Measurements from ENCODE around the gene CTIF. TPM values are rescaled to one million over a fixed set of nuclear protein-coding genes. Genes with fewer than 3 reads are reported as not detected.
A peak's percentile ranks its signal among the peaks of the same experiment; 100 is the strongest.

Gene CTIF
- polyA plus RNA-seq, 1 donor, result 15.0 TPM

DNA sequence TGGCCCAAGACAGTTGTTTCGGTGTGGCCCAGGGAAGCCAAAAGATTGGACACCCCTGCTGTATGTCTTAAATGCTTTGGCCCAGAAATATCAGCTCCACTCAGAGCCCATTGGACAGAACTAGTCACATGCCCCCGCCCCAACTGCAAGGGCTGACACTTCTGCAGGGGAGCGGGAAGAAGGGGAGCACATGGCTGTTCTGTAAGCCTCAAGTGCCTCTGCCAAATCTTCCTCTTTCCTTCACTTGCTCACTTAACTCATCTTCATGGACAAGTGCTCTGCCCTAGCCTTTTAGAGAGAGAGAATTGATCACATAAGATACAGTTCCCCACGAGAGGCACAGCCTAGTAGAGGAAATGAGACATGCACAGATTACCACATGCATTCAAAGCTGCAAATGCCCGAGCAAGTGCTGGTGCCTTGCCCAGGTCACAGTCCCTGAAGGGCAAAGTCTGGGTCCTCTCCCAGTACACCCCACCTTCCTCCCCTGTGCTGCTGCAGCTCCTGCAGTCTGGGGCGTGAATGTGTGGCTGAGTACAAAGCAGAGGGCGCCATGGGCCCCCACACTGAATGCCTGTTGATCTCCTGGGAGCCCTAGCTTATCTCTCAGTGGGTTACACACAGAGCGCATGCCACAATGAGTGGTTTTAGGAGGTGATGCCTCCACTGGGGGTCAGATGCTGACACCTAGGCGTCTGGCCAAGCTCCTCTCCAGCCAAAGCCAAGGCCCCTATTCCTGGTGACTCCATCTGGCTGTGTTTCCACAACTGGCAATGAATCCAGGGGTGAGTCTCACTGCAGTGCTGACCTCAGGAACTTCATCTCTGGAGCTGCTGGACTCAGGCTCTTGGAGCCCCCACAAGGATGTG, 135.3 kb downstream of the CTIF start:
- H3K4me3 ChIP-seq (ENCODE audit: low read length), result no peak overlapping the region
- WGBS (ENCODE audit: insufficient coverage, low lambda C conversion rate), result no CpG with 5 or more reads among the region's 9 CpGs
- H3K36me3 ChIP-seq (ENCODE audit: control insufficient read depth, insufficient read depth, low read length), result peaks cover 13% of the 10 kb centered on the region
- peak overlapping the region; percentile 79 for H3K27ac ChIP-seq (ENCODE audit: low read length)
- H3K4me1 ChIP-seq (ENCODE audit: control insufficient read depth, insufficient read depth, low read length), result peaks cover 31% of the 10 kb centered on the region
- DNase-seq, result peak; percentile 91 to 94
- peaks cover 6% of the 10 kb centered on the region for H3K9me3 ChIP-seq (ENCODE audit: control insufficient read depth, low read depth, low read length)
- no peaks in the 10 kb centered on the region for H3K27me3 ChIP-seq (ENCODE audit: control insufficient read depth, insufficient read depth, low read length)

DNA sequence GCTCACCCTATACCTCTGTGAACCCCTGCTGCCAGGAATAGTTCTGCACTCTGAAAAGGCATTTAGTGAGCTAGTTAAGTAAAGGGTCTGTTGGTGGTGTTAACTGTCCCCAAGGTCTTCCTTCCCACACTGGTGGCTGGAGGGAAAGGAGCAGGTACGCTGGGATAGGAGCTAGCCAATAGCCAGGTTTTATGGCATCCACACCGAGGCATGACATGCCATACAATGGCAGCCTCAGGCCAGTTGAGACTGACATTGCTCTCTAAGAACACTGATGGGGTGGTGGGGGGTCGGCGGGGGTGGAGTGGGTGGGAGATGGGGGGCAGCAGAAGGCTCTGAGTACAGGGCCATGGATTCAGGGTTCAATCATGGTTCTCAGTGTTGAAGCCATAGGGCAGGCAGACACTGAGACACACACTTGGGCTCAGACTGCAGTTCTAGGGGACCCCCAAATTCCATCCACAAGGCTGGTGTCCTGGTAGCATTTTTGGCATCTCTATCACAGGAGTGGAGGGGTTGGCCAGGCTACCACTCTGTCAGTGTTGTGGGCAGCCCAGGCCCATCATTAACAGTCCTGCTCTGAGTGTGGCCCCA, 136.0 kb downstream of the CTIF start:
- no peak overlapping the region for H3K4me3 ChIP-seq (ENCODE audit: low read length)
- no peaks in the 10 kb centered on the region for H3K27me3 ChIP-seq (ENCODE audit: control insufficient read depth, insufficient read depth, low read length)
- DNase-seq, result no peak
- peak overlapping the region; percentile 79 for H3K27ac ChIP-seq (ENCODE audit: low read length)
- WGBS (ENCODE audit: insufficient coverage, low lambda C conversion rate), result no CpG with 5 or more reads among the region's 4 CpGs
- H3K4me1 ChIP-seq (ENCODE audit: control insufficient read depth, insufficient read depth, low read length), result peaks cover 31% of the 10 kb centered on the region
- H3K9me3 ChIP-seq (ENCODE audit: control insufficient read depth, low read depth, low read length), result peaks cover 6% of the 10 kb centered on the region
- peaks cover 13% of the 10 kb centered on the region for H3K36me3 ChIP-seq (ENCODE audit: control insufficient read depth, insufficient read depth, low read length)

DNA sequence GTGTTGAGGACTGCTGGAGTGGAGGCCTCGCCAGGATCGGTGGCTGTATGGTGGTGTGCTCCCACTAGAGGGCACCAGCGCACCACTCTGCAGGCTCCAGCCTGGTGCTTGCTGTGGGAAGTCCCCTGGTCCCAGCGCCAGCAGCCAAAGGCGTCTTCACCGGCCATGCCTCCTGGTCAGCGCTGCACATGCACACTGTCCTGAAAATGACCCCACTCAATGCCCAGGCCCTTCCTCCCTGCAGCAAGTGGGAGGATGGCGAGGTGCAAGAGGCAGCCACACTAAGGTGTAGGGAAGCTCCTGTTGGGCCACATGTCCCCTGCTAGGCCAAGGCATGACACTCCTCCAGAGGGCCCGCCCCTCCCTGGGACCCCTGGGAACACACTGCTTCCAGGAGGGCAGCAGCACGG, 136.5 kb downstream of the CTIF start:
- no CpG with 5 or more reads among the region's 10 CpGs for WGBS (ENCODE audit: insufficient coverage, low lambda C conversion rate)
- H3K9me3 ChIP-seq (ENCODE audit: control insufficient read depth, low read depth, low read length), result peaks cover 6% of the 10 kb centered on the region
- H3K4me1 ChIP-seq (ENCODE audit: control insufficient read depth, insufficient read depth, low read length), result peaks cover 31% of the 10 kb centered on the region
- DNase-seq, result peak; percentile 81 to 87
- peaks cover 13% of the 10 kb centered on the region for H3K36me3 ChIP-seq (ENCODE audit: control insufficient read depth, insufficient read depth, low read length)
- no peak overlapping the region for H3K4me3 ChIP-seq (ENCODE audit: low read length)
- H3K27me3 ChIP-seq (ENCODE audit: control insufficient read depth, insufficient read depth, low read length), result no peaks in the 10 kb centered on the region
- no peak overlapping the region for H3K27ac ChIP-seq (ENCODE audit: low read length)

DNA sequence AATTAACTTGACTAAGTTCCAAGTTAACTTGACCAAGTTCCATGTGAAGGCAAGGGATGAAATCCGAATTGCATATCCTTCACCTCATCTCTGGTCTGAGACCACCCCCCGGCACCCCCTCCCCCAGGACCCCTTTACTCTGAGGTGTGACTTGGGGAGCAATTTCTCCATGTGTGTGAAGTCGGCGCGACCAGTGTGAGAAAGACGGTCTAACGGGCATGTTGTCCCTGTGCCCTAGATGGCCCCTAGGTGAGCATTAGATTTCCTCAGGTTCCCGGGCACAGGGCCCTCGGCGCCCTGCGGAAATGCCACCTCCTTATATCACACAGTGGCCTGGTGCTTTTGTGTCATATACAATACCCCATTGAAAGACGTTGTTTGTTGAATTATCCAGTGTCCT, 137.1 kb downstream of the CTIF start:
- peaks cover 31% of the 10 kb centered on the region for H3K4me1 ChIP-seq (ENCODE audit: control insufficient read depth, insufficient read depth, low read length)
- DNase-seq, result no peak
- no CpG with 5 or more reads among the region's 12 CpGs for WGBS (ENCODE audit: insufficient coverage, low lambda C conversion rate)
- peaks cover 4% of the 10 kb centered on the region for H3K9me3 ChIP-seq (ENCODE audit: control insufficient read depth, low read depth, low read length)
- no peak overlapping the region for H3K4me3 ChIP-seq (ENCODE audit: low read length)
- H3K36me3 ChIP-seq (ENCODE audit: control insufficient read depth, insufficient read depth, low read length), result peaks cover 7% of the 10 kb centered on the region
- H3K27ac ChIP-seq (ENCODE audit: low read length), result no peak overlapping the region
- no peaks in the 10 kb centered on the region for H3K27me3 ChIP-seq (ENCODE audit: control insufficient read depth, insufficient read depth, low read length)

DNA sequence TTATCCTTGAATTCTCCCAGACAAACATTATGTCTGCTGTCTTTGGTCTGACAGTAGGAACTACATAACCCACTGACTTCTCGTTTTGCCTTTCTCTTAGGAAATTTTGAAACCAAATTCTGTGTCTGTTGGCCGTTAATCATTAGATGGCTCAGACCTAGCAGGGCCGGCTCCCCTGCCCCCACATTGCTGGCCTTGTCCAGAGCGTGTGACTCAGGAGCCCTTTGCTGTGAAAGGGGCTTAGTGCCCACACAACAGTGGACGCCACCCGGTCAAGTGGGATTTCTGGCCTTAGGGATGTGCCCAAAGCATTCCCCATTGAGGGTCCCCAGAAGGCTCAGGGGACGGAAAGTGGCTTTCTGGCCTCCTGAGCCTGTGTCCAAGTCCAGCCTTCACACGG, 137.5 kb downstream of the CTIF start:
- Histone ChIP-seq H3K4me1 (ENCODE audit: control insufficient read depth, insufficient read depth, low read length) (peaks cover 31% of the 10 kb centered on the region), H3K27me3 (ENCODE audit: control insufficient read depth, insufficient read depth, low read length) (no peaks in the 10 kb centered on the region), H3K36me3 (ENCODE audit: control insufficient read depth, insufficient read depth, low read length) (peaks cover 3% of the 10 kb centered on the region), H3K27ac (ENCODE audit: low read length) (no peak overlapping the region), H3K4me3 (ENCODE audit: low read length) (no peak overlapping the region), H3K9me3 (ENCODE audit: control insufficient read depth, low read depth, low read length) (no peaks in the 10 kb centered on the region)
- no CpG with 5 or more reads among the region's 8 CpGs for WGBS (ENCODE audit: insufficient coverage, low lambda C conversion rate)
- no peak for DNase-seq

DNA sequence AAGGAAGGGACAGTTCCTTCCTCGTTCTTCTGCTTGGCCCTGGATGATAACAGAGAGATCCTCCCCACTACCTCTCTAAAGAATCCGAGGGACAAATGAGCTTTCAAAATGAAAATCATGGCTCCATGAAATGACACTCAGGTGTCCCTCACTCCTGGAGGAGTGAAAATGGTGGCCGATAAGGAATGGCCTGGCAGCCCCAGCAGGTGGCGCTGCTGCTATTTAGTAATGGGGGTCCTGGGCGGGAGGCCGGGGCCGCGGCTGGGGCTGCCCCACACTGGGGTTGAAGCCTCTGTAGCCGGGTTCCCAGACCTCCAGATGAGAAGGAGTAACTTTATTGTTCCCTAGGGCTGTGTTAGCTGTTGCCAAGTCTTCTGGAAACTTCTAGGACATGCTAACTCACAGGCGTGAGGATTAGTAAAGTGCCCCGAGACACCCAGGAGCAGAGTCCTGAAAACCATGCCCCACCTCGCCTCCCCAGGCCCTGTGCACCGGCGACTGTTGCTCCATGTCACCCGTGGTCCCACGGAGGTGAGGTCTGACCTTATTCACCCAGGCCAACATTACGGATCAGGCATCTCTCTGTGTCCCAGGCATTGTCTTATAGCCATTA, 138.0 kb downstream of the CTIF start:
- Histone ChIP-seq H3K27me3 (ENCODE audit: control insufficient read depth, insufficient read depth, low read length) (no peaks in the 10 kb centered on the region), H3K36me3 (ENCODE audit: control insufficient read depth, insufficient read depth, low read length) (no peaks in the 10 kb centered on the region), H3K4me1 (ENCODE audit: control insufficient read depth, insufficient read depth, low read length) (peaks cover 31% of the 10 kb centered on the region), H3K27ac (ENCODE audit: low read length) (no peak overlapping the region), H3K9me3 (ENCODE audit: control insufficient read depth, low read depth, low read length) (no peaks in the 10 kb centered on the region), H3K4me3 (ENCODE audit: low read length) (no peak overlapping the region)
- no CpG with 5 or more reads among the region's 17 CpGs for WGBS (ENCODE audit: insufficient coverage, low lambda C conversion rate)
- DNase-seq, result peak; percentile 43 to 56

DNA sequence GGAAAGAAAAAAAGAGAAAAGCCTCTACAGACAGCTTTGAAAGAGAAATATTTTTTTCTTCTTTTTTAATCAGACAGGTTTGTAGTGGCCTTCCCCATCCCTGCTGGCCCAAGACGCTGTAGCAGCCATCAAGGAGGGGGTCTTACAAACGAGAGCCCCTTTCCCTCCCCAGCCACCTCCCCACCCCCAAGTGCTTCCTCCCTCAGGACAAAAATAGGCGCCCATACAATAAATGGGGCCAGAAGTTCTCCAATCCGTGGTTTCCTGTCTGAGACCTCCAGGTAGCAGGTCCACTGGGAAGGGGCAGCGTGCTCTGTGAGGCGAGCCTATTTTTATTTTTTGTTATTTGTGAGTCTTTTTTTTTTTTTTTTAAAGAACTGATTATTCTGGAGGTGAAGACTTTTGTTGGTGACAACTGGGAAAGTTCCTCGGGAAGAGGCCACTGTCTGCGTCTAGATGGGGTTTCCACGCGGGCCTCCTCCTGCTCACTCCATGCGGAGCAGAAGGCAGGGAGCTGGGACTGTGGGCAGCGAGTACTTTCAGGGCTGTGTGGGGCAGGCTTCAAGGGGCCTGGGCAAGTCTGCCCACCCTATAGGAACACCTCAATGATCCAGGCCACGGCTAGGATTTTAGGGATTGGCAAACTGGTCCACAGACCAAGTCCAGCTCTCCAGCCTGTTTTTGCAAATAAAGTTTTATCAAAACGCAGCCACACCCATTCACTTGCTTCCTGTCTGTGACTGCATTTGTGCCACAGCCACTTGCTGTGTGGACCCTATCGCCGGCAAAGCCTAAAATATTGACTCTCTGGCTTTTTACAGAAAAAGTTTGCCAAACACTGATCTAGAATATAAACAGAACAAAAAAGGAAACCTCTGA, 139.6 kb downstream of the CTIF start:
- Histone ChIP-seq H3K27me3 (ENCODE audit: control insufficient read depth, insufficient read depth, low read length) (no peaks in the 10 kb centered on the region), H3K36me3 (ENCODE audit: control insufficient read depth, insufficient read depth, low read length) (peaks cover 5% of the 10 kb centered on the region), H3K27ac (ENCODE audit: low read length) (no peak overlapping the region), H3K9me3 (ENCODE audit: control insufficient read depth, low read depth, low read length) (no peaks in the 10 kb centered on the region), H3K4me3 (ENCODE audit: low read length) (no peak overlapping the region), H3K4me1 (ENCODE audit: control insufficient read depth, insufficient read depth, low read length) (peaks cover 22% of the 10 kb centered on the region)
- 100% methylated on average over 2 of the region's 16 CpGs for WGBS (ENCODE audit: insufficient coverage, low lambda C conversion rate)
- no peak for DNase-seq

DNA sequence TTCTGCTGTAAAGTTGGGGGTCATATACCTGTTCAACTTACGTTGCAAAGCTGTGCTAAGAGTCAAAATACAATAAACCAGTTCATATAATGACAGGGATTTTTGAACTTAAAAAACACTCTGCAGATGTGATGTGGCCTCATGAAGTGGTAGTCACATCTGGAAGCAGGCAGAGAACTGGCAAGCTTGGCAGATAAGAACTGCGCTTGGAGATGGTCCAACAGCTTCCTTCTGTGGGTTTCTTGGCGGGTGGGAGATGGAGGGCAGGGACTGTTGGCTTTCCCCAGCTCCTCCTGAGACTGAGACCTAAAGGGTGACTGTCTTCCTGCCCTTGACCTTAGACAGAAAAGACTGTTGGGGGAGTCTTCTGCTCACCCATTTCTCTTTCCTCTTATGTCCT, 140.4 kb downstream of the CTIF start:
- Histone ChIP-seq H3K27me3 (ENCODE audit: control insufficient read depth, insufficient read depth, low read length) (no peaks in the 10 kb centered on the region), H3K4me3 (ENCODE audit: low read length) (no peak overlapping the region), H3K9me3 (ENCODE audit: control insufficient read depth, low read depth, low read length) (no peaks in the 10 kb centered on the region), H3K4me1 (ENCODE audit: control insufficient read depth, insufficient read depth, low read length) (peaks cover 15% of the 10 kb centered on the region), H3K27ac (ENCODE audit: low read length) (no peak overlapping the region), H3K36me3 (ENCODE audit: control insufficient read depth, insufficient read depth, low read length) (peaks cover 5% of the 10 kb centered on the region)
- no peak for DNase-seq
- WGBS (ENCODE audit: insufficient coverage, low lambda C conversion rate), result no CpG with 5 or more reads among the region's 3 CpGs

DNA sequence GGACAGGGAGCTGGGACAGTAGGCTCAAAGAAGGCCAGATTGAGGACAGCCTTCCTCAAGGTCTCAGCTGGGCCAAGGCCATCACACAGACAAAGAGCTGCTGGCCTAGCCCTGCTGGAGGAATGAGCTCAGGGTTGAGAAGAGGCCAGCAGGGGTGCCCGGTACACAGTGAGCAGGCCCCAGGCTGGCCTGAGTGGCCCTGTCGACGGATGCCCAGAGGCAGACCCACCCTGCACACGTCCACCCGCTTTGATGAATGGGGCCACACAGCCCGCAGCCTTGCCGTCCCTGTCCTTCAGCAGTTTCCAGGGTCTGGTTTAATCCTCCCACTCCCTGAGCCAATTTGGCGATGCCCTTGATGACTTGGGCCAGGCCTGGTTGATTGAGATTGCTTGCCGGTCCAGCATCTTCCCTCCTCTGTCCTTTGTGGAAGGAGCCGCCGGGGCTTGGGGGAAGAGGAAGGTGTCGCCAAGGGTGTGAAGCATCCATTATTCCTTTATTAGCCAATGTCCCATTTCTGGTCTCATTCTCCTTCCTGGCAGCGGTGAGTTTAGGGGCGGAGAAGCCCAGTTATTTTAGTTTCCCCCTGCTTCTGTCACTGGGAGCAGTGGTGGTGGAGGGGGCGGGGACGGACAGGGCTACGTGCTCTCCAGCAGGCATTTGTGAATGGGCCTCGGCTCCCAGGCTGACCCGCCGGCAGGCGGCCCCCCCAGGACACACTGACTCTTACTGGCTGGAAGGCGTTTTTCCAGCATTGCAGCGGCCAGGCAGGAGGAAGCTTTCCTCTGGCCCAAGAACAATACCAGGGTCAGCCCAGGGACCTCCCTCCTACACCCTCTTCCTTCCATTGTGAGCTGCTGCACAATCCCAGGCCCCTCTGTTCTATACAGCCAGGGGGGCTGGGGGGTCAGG, 141.8 kb downstream of the CTIF start:
- no CpG with 5 or more reads among the region's 23 CpGs for WGBS (ENCODE audit: insufficient coverage, low lambda C conversion rate)
- Histone ChIP-seq H3K9me3 (ENCODE audit: control insufficient read depth, low read depth, low read length) (no peaks in the 10 kb centered on the region), H3K27ac (ENCODE audit: low read length) (no peak overlapping the region), H3K4me1 (ENCODE audit: control insufficient read depth, insufficient read depth, low read length) (peaks cover 3% of the 10 kb centered on the region), H3K36me3 (ENCODE audit: control insufficient read depth, insufficient read depth, low read length) (peaks cover 5% of the 10 kb centered on the region), H3K27me3 (ENCODE audit: control insufficient read depth, insufficient read depth, low read length) (no peaks in the 10 kb centered on the region), H3K4me3 (ENCODE audit: low read length) (no peak overlapping the region)
- DNase-seq, result no peak

Measured in large intestine (tissue), 3 donors.